ENCODE data around the gene GATA6. TPM values are rescaled to one million over a fixed set of nuclear protein-coding genes. Genes with fewer than 3 reads are reported as not detected.

Gene GATA6
- total RNA-seq, 1 donor from 2014 or later, result 60.9 TPM

- peaks cover 90% of the 10 kb centered on the region for H3K4me1 ChIP-seq
- H3K27ac ChIP-seq (replicated peaks), result peak overlapping the region; percentile 100
- H3K36me3 ChIP-seq, result peaks cover 4% of the 10 kb centered on the region
- H3K4me3 ChIP-seq, result peak overlapping the region; percentile 99
- intact Hi-C loops (cut with micrococcal nuclease), result loop anchor here (10.0 kb wide), 1 partner anchor 172 kb away; no protein-coding TSS in a partner anchor
- no peaks in the 10 kb centered on the region for H3K9me3 ChIP-seq (replicated peaks)
- peak; percentile 67 for DNase-seq
- TF ChIP-seq CTCF (IDR thresholded peaks at IDR 0.05; ENCODE audit: borderline replicate concordance), result no peak
- H3K27me3 ChIP-seq (ENCODE audit: low read depth), result peaks cover 63% of the 10 kb centered on the region
Measured at GRCh38 chr18:22166069-22166950, 3.1 kb upstream of the GATA6 start.

GRCh38 chr18:22167091-22167470 is 2.3 kb upstream of the GATA6 start:
- peak; percentile 57 for DNase-seq
- no peak for TF ChIP-seq CTCF (IDR thresholded peaks at IDR 0.05; ENCODE audit: borderline replicate concordance)
- Histone ChIP-seq H3K9me3 (replicated peaks) (no peaks in the 10 kb centered on the region), H3K4me1 (peaks cover 88% of the 10 kb centered on the region), H3K36me3 (peaks cover 10% of the 10 kb centered on the region), H3K4me3 (peak overlapping the region; percentile 99), H3K27me3 (ENCODE audit: low read depth) (peaks cover 56% of the 10 kb centered on the region), H3K27ac (replicated peaks) (peak overlapping the region; percentile 100)
- intact Hi-C loops (cut with micrococcal nuclease), result loop anchor here (10.0 kb wide), 1 partner anchor 172 kb away; no protein-coding TSS in a partner anchor

- peak overlapping the region; percentile 99 for H3K4me3 ChIP-seq
- peaks cover 89% of the 10 kb centered on the region for H3K4me1 ChIP-seq
- peaks cover 16% of the 10 kb centered on the region for H3K36me3 ChIP-seq
- no peaks in the 10 kb centered on the region for H3K9me3 ChIP-seq (replicated peaks)
- H3K27me3 ChIP-seq (ENCODE audit: low read depth), result peaks cover 54% of the 10 kb centered on the region
- TF ChIP-seq CTCF (IDR thresholded peaks at IDR 0.05; ENCODE audit: borderline replicate concordance), result no peak
- peak overlapping the region; percentile 100 for H3K27ac ChIP-seq (replicated peaks)
- DNase-seq, result peak; percentile 32
- intact Hi-C loops (cut with micrococcal nuclease), result loop anchor here (10.0 kb wide), 1 partner anchor 173 kb away; no protein-coding TSS in a partner anchor
Measured at GRCh38 chr18:22167471-22168241, 1.7 kb upstream of the GATA6 start.

- no peaks in the 10 kb centered on the region for H3K9me3 ChIP-seq (replicated peaks)
- intact Hi-C loops (cut with micrococcal nuclease), result loop anchor here (10.0 kb wide), 1 partner anchor 174 kb away; no protein-coding TSS in a partner anchor
- H3K27me3 ChIP-seq (ENCODE audit: low read depth), result peaks cover 50% of the 10 kb centered on the region
- no peak for DNase-seq
- no peak for TF ChIP-seq CTCF (IDR thresholded peaks at IDR 0.05; ENCODE audit: borderline replicate concordance)
- H3K4me1 ChIP-seq, result peaks cover 88% of the 10 kb centered on the region
- peaks cover 24% of the 10 kb centered on the region for H3K36me3 ChIP-seq
- peak overlapping the region; percentile 100 for H3K27ac ChIP-seq (replicated peaks)
- peak overlapping the region; percentile 99 for H3K4me3 ChIP-seq
Measured at GRCh38 chr18:22168360-22168921, 948 bp upstream of the GATA6 start.

GRCh38 chr18:22169889-22170420 is 566 bp downstream of the GATA6 start:
- intact Hi-C loops (cut with micrococcal nuclease), result loop anchor here (5.0 to 10.0 kb wide), 2 partner anchors 175 to 392 kb away; no protein-coding TSS in a partner anchor
- peaks cover 35% of the 10 kb centered on the region for H3K27me3 ChIP-seq (ENCODE audit: low read depth)
- peak; percentile 51 for DNase-seq
- peak overlapping the region; percentile 99 for H3K4me3 ChIP-seq
- H3K9me3 ChIP-seq (replicated peaks), result no peaks in the 10 kb centered on the region
- no peak for TF ChIP-seq CTCF (IDR thresholded peaks at IDR 0.05; ENCODE audit: borderline replicate concordance)
- H3K27ac ChIP-seq (replicated peaks), result peak overlapping the region; percentile 100
- H3K4me1 ChIP-seq, result peaks cover 88% of the 10 kb centered on the region
- H3K36me3 ChIP-seq, result peaks cover 31% of the 10 kb centered on the region
